Muscle layer of duodenum (tissue), 2 donors: ENCODE results near the gene CATSPERE.

Experiments
- H3K27ac ChIP-seq: one replicate; pipeline ENCODE4 v1.7.0; 2013; ENCODE audit warnings: mild to moderate bottlenecking, low read length
- H3K27me3 ChIP-seq: one replicate; pipeline ENCODE4 v1.7.0; 2013; ENCODE audit warnings: low read depth, mild to moderate bottlenecking, control low read depth, low read length
- H3K36me3 ChIP-seq, 2 donors: one replicate each; pipeline ENCODE4 v1.7.0; 2013; ENCODE audit warnings: low read length in 2 of 2, control low read depth in 1 of 2, mild to moderate bottlenecking in 1 of 2; ENCODE audit not compliant: insufficient read depth in 2 of 2, control insufficient read depth in 1 of 2
- H3K4me1 ChIP-seq, 2 donors: one replicate each; pipeline ENCODE4 v1.7.0; 2013; ENCODE audit warnings: low read length in 2 of 2, mild to moderate bottlenecking in 2 of 2, control low read depth in 1 of 2, moderate library complexity in 1 of 2; ENCODE audit not compliant: insufficient read depth in 2 of 2, control insufficient read depth in 1 of 2
- H3K4me3 ChIP-seq, 2 donors: one replicate each; pipeline ENCODE4 v1.7.0; 2013; ENCODE audit warnings: low read length in 2 of 2, low read depth in 1 of 2, mild to moderate bottlenecking in 1 of 2
- H3K9me3 ChIP-seq, 2 donors: one replicate each; pipeline ENCODE4 v1.7.0; 2013; ENCODE audit warnings: low read length in 2 of 2, control low read depth in 1 of 2, mild to moderate bottlenecking in 1 of 2; ENCODE audit not compliant: control insufficient read depth in 1 of 2
- donor health status: healthy.

The CATSPERE gene

GRCh38 chr1:244599937-244600350 lies 138.9 kb downstream of the CATSPERE start:
- peak overlapping the region in 1 of 2 donors; percentile 22 for H3K4me3 ChIP-seq
- no peaks in the 10 kb centered on the region for H3K9me3 ChIP-seq
- H3K27ac ChIP-seq, result peak overlapping the region; percentile 8
- no peaks in the 10 kb centered on the region for H3K36me3 ChIP-seq
- no peaks in the 10 kb centered on the region for H3K4me1 ChIP-seq
- H3K27me3 ChIP-seq, result no peaks in the 10 kb centered on the region

- H3K27me3 ChIP-seq, result no peaks in the 10 kb centered on the region
- no peak overlapping the region for H3K4me3 ChIP-seq
- H3K4me1 ChIP-seq, result no peaks in the 10 kb centered on the region
- no peaks in the 10 kb centered on the region for H3K9me3 ChIP-seq
- no peak overlapping the region for H3K27ac ChIP-seq
- H3K36me3 ChIP-seq, result no peaks in the 10 kb centered on the region
These were observed 140.3 kb downstream of the CATSPERE start for GRCh38 chr1:244601336-244601735.

- Histone ChIP-seq H3K4me3 (no peak overlapping the region), H3K27me3 (no peaks in the 10 kb centered on the region), H3K9me3 (no peaks in the 10 kb centered on the region), H3K4me1 (no peaks in the 10 kb centered on the region), H3K27ac (no peak overlapping the region), H3K36me3 (no peaks in the 10 kb centered on the region)
These were observed 142.4 kb downstream of the CATSPERE start for GRCh38 chr1:244603498-244603897.

GRCh38 chr1:244605835-244606370 lies 144.8 kb downstream of the CATSPERE start:
- Histone ChIP-seq H3K27ac (no peak overlapping the region), H3K36me3 (no peaks in the 10 kb centered on the region), H3K4me3 (no peak overlapping the region), H3K4me1 (no peaks in the 10 kb centered on the region), H3K27me3 (no peaks in the 10 kb centered on the region), H3K9me3 (no peaks in the 10 kb centered on the region)

- no peak overlapping the region for H3K27ac ChIP-seq
- no peaks in the 10 kb centered on the region for H3K36me3 ChIP-seq
- no peaks in the 10 kb centered on the region for H3K9me3 ChIP-seq
These were observed 153.2 kb downstream of the CATSPERE start for GRCh38 chr1:244614113-244614836.

GRCh38 chr1:244614879-244615278 lies 153.8 kb downstream of the CATSPERE start:
- H3K27ac ChIP-seq, result no peak overlapping the region
- no peaks in the 10 kb centered on the region for H3K36me3 ChIP-seq
- no peaks in the 10 kb centered on the region for H3K27me3 ChIP-seq
- no peaks in the 10 kb centered on the region for H3K9me3 ChIP-seq
- H3K4me3 ChIP-seq, result no peak overlapping the region
- no peaks in the 10 kb centered on the region for H3K4me1 ChIP-seq

More at GRCh38 chr1:244614113-244614836, 153.2 kb downstream of the CATSPERE start:
- H3K4me1 ChIP-seq, result no peaks in the 10 kb centered on the region
- no peaks in the 10 kb centered on the region for H3K27me3 ChIP-seq
- no peak overlapping the region for H3K4me3 ChIP-seq

GRCh38 chr1:244615301-244615700 lies 154.2 kb downstream of the CATSPERE start:
- no peaks in the 10 kb centered on the region for H3K9me3 ChIP-seq
- H3K27ac ChIP-seq, result no peak overlapping the region
- no peaks in the 10 kb centered on the region for H3K27me3 ChIP-seq
- H3K4me1 ChIP-seq, result no peaks in the 10 kb centered on the region
- no peak overlapping the region for H3K4me3 ChIP-seq
- no peaks in the 10 kb centered on the region for H3K36me3 ChIP-seq

GRCh38 chr1:244626709-244627108 lies 165.6 kb downstream of the CATSPERE start:
- Histone ChIP-seq H3K27ac (no peak overlapping the region), H3K4me1 (no peaks in the 10 kb centered on the region), H3K36me3 (no peaks in the 10 kb centered on the region), H3K4me3 (no peak overlapping the region), H3K27me3 (no peaks in the 10 kb centered on the region), H3K9me3 (no peaks in the 10 kb centered on the region)

- H3K4me3 ChIP-seq, result no peak overlapping the region
- no peak overlapping the region for H3K27ac ChIP-seq
- no peaks in the 10 kb centered on the region for H3K4me1 ChIP-seq
- no peaks in the 10 kb centered on the region for H3K36me3 ChIP-seq
- no peaks in the 10 kb centered on the region for H3K9me3 ChIP-seq
- H3K27me3 ChIP-seq, result no peaks in the 10 kb centered on the region
These were observed 167.7 kb downstream of the CATSPERE start for GRCh38 chr1:244628789-244629188.

GRCh38 chr1:244633140-244633539 lies 172.1 kb downstream of the CATSPERE start:
- Histone ChIP-seq H3K4me3 (no peak overlapping the region), H3K27ac (no peak overlapping the region)

GRCh38 chr1:244634546-244634945 lies 173.5 kb downstream of the CATSPERE start:
- no peak overlapping the region for H3K4me3 ChIP-seq
- H3K9me3 ChIP-seq, result no peaks in the 10 kb centered on the region
- no peaks in the 10 kb centered on the region for H3K36me3 ChIP-seq
- no peaks in the 10 kb centered on the region for H3K4me1 ChIP-seq
- no peaks in the 10 kb centered on the region for H3K27me3 ChIP-seq
- H3K27ac ChIP-seq, result no peak overlapping the region

More at GRCh38 chr1:244633140-244633539, 172.1 kb downstream of the CATSPERE start:
- no peaks in the 10 kb centered on the region for H3K27me3 ChIP-seq
- H3K4me1 ChIP-seq, result no peaks in the 10 kb centered on the region
- no peaks in the 10 kb centered on the region for H3K36me3 ChIP-seq
- no peaks in the 10 kb centered on the region for H3K9me3 ChIP-seq
